OCI-LY7 (cell line): ENCODE measurements around the gene PBX2.

Experiments used
- EZH2phosphoT487 ChIP-seq: fragments of 200-600 bp; sonication (generic); IDR thresholded peaks from 2 replicates; pipeline ENCODE4 v1.6.1; 2018; ENCODE audit warnings: low read depth, borderline replicate concordance, mild to moderate bottlenecking, mixed run types, antibody characterized with exemption, low read length, moderate library complexity, mixed read lengths
- TF ChIP-seq, protein P1 (sequence below): fragments of 200-600 bp; sonication (generic); conservative IDR thresholded peaks from 2 replicates; pipeline ENCODE4 v1.5.1; 2014; ENCODE audit warnings: mild to moderate bottlenecking, antibody characterized with exemption, low read length, moderate library complexity, mixed read lengths

DNA sequence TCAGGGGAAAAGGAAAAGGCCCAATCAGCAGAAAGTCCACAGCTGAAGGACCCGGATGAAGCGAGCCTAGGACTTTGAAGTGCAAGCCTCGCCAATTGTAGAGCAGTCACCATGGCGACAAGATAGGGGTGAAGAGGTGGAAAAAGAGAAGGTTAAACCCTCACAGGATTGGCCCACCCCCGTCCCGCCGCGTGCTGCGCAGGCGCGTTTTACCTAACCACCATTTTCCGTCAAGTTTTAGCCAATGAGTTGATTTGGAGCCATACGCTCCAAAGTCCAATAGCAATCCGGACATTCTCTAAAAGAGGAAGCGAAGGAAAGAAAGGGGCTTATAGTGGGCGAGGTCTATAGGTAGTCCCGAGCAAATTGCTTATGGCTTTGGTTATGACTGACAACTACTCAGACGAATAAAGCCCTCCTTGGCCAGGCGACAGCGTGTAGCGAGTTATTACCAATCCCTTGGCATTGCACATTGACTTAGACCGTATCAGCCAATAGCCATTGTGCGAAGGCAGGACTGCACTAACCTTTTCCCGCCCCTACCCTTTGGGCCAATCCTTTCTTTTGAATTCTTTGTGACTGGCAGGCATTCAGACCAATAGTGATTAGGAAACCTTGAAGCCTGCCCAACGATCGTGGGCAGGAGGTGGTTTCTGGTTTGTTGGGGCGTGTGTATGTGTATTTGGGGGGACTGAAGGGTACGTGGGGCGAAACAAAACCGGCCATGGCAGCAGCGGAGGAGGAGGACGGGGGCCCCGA, 12.0 kb downstream of the PBX2 start, which contains the start of gene RNF5:
- TF ChIP-seq, protein P1, sequence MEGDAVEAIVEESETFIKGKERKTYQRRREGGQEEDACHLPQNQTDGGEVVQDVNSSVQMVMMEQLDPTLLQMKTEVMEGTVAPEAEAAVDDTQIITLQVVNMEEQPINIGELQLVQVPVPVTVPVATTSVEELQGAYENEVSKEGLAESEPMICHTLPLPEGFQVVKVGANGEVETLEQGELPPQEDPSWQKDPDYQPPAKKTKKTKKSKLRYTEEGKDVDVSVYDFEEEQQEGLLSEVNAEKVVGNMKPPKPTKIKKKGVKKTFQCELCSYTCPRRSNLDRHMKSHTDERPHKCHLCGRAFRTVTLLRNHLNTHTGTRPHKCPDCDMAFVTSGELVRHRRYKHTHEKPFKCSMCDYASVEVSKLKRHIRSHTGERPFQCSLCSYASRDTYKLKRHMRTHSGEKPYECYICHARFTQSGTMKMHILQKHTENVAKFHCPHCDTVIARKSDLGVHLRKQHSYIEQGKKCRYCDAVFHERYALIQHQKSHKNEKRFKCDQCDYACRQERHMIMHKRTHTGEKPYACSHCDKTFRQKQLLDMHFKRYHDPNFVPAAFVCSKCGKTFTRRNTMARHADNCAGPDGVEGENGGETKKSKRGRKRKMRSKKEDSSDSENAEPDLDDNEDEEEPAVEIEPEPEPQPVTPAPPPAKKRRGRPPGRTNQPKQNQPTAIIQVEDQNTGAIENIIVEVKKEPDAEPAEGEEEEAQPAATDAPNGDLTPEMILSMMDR, result no peak
- TF ChIP-seq EZH2phosphoT487, result no peak
